Kidney (tissue), 14 donors: ENCODE data around the gene HSH2D. TPM values are rescaled to one million over a fixed set of nuclear protein-coding genes. Genes with fewer than 3 reads are reported as not detected.

ENCODE experiments used
- DNase-seq, 5 donors: peaks; one replicate each; pipeline ENCODE4 v3.0.0-alpha.2; 2013 to 2020
- FAIRE-seq: peaks from 2 replicates; lab custom pipeline; 2012; peaks lifted over from hg19 to GRCh38; lab: Jason Lieb, UNC
- H3K27ac ChIP-seq, 2 donors: one replicate each; pipeline ENCODE4 v1.7.0; 2013; ENCODE audit warnings: low read depth in 2 of 2, low read length in 2 of 2, inconsistent platforms in 1 of 2
- H3K27me3 ChIP-seq: one replicate; pipeline ENCODE4 v1.7.1; 2013; ENCODE audit warnings: low read length, inconsistent platforms; ENCODE audit not compliant: control insufficient read depth, insufficient read depth
- H3K36me3 ChIP-seq, 3 donors: one replicate each; pipeline versions ENCODE4 v1.7.0 to v1.7.1; 2013; ENCODE audit warnings: low read length in 3 of 3, control low read depth in 1 of 3, inconsistent platforms in 1 of 3; ENCODE audit not compliant: insufficient read depth in 3 of 3, control insufficient read depth in 2 of 3
- H3K4me1 ChIP-seq, 3 donors: one replicate each; pipeline versions ENCODE4 v1.7.0 to v1.7.1; 2013; ENCODE audit warnings: low read length in 3 of 3, inconsistent platforms in 1 of 3, low read depth in 1 of 3; ENCODE audit not compliant: control insufficient read depth in 2 of 3, insufficient read depth in 2 of 3
- H3K4me3 ChIP-seq, 3 donors: one replicate each; pipeline versions ENCODE4 v1.7.0 to v1.8.1; 2013; ENCODE audit warnings: low read length in 3 of 3, control low read depth in 1 of 3, inconsistent platforms in 1 of 3
- H3K9ac ChIP-seq, 3 donors: one replicate each; pipeline versions ENCODE4 v1.7.0 to v1.7.1; 2013; ENCODE audit warnings: low read length in 3 of 3, control low read depth in 1 of 3, inconsistent platforms in 1 of 3
- H3K9me3 ChIP-seq, 3 donors: one replicate each; pipeline versions ENCODE4 v1.7.0 to v1.7.1; 2013; ENCODE audit warnings: low read length in 3 of 3, control low read depth in 1 of 3, inconsistent platforms in 1 of 3; ENCODE audit not compliant: control insufficient read depth in 2 of 3, insufficient read depth in 1 of 3
- CTCF ChIP-seq: IDR thresholded peaks from 3 replicates; pipeline ENCODE4 v1.5.1; 2012; ENCODE audit warnings: mild to moderate bottlenecking, moderate library complexity, borderline replicate concordance; ENCODE audit not compliant: insufficient read depth; ENCODE audit errors: extremely low read depth
- intact Hi-C: fragments of 100-400 bp; cut with DNase I; formaldehyde crosslinking; loops from one replicate; pipeline ENCODE4 v1.11.1; 2022
- polyA plus RNA-seq: library from polyadenylated mRNA; stranded (reverse); fragments of 350-450 nt; fragmentation: Illumina TruSeq; extraction: RNeasy Lipid Tissue Mini Kit (QIAGEN cat#74804); gene quantifications from one replicate; pipeline ENCODE4 v1.2.3, GENCODE V29; 2014; ENCODE audit warnings: low read depth, low replicate concordance; ENCODE audit not compliant: insufficient read depth
- total RNA-seq: library from RNA; stranded (reverse); fragmentation: NEBNext Ultra II Directional; extraction: Animal tissue kit (Norgen Biotek cat#: 25700); gene quantifications from one replicate; pipeline ENCODE4 v1.2.1, GENCODE V29; 2021
- donor health status: control.
- donor health status: control.
- donor health status: control.
- donor health status: control.
- donor health status: control.
- donor health status: DM: yes; HTN: yes; CAD: no.
- donor health status: Normal renal cell carcinoma (clear cell type).

The HSH2D gene
- total and polyA plus RNA-seq, 2 donors from 2014 or later, result 0.41 to 7.7 TPM

DNA sequence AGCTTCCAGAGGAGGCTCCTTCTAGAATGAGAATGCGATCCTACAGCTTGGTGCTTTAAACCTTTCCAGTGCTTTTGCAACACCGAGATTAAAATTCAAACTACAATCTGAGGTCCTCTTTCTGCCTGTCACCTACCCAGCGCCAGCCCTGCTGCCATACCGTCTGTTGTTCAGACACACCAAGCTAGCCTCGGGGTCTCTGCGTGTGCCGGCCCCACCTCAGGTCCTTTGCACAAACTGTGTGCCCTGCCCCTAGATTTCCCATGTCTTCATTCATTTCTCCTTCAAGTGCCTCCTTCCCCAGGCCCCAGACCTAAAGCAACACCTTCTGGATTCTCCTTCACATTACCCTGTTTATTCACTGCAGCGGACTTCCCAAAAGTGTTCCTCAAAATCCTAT, 11.1 kb downstream of the HSH2D start:
- Histone ChIP-seq H3K27me3 (no peaks in the 10 kb centered on the region), H3K36me3 (no peaks in the 10 kb centered on the region), H3K4me3 (no peak overlapping the region), H3K4me1 (no peaks in the 10 kb centered on the region), H3K27ac (no peak overlapping the region), H3K9me3 (no peaks in the 10 kb centered on the region), H3K9ac (no peak overlapping the region)
- intact Hi-C loops, result no loop called here
- DNase-seq (no peak), FAIRE-seq (no peak)
- TF ChIP-seq CTCF, result no peak

DNA sequence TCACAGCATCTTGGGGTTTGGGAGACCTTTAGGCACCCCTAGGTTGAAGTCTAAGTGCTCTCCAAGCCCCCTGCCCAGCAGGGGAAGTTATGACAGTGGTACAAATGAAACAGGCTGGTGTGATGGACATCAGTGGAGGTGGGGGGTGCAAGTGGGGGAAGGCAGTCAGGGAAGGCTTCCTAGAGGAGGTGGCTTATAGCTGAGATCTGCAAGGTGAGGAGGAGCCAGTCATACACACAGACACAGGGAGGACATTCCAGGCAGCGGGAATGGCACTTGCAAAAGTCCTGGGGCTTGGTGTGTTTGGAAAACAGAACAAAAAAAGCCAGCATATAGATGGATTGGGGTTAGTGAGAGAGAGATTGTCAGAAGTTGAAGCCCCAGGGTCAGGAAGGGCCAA, 11.6 kb downstream of the HSH2D start:
- DNase-seq (no peak), FAIRE-seq (no peak)
- H3K27me3 ChIP-seq, result no peaks in the 10 kb centered on the region
- H3K4me3 ChIP-seq, result no peak overlapping the region
- no peak for TF ChIP-seq CTCF
- no peaks in the 10 kb centered on the region for H3K4me1 ChIP-seq
- no peaks in the 10 kb centered on the region for H3K36me3 ChIP-seq
- intact Hi-C loops, result no loop called here
- H3K9ac ChIP-seq, result no peak overlapping the region
- H3K27ac ChIP-seq, result no peak overlapping the region
- no peaks in the 10 kb centered on the region for H3K9me3 ChIP-seq

GRCh38 chr19:16156904-16157303, 13.4 kb downstream of the HSH2D start:
- FAIRE-seq, result no peak
- H3K36me3 ChIP-seq, result no peaks in the 10 kb centered on the region
- H3K9ac ChIP-seq, result no peak overlapping the region
- H3K4me1 ChIP-seq, result no peaks in the 10 kb centered on the region
- H3K27ac ChIP-seq, result no peak overlapping the region
- no peak overlapping the region for H3K4me3 ChIP-seq
- H3K27me3 ChIP-seq, result no peaks in the 10 kb centered on the region
- no peaks in the 10 kb centered on the region for H3K9me3 ChIP-seq
- no peak for DNase-seq
- intact Hi-C loops, result no loop called here
- no peak for TF ChIP-seq CTCF

- Histone ChIP-seq H3K4me3 (no peak overlapping the region), H3K27ac (no peak overlapping the region), H3K9me3 (no peaks in the 10 kb centered on the region), H3K27me3 (no peaks in the 10 kb centered on the region), H3K9ac (no peak overlapping the region), H3K4me1 (no peaks in the 10 kb centered on the region), H3K36me3 (no peaks in the 10 kb centered on the region)
- no peak for FAIRE-seq
- intact Hi-C loops, result no loop called here
- DNase-seq, result no peak
- TF ChIP-seq CTCF, result no peak
These were observed 14.1 kb downstream of the HSH2D start for GRCh38 chr19:16157601-16158000.
